H1 (cell line): ENCODE data around the gene ZNF468. TPM values are rescaled to one million over a fixed set of nuclear protein-coding genes. Genes with fewer than 3 reads are reported as not detected.

ENCODE experiments used
- CTCF ChIA-PET: fragments of 300-600 bp; sonication (Branson Sonifier 250); formaldehyde crosslinking; loops from one replicate; lab custom pipeline; 2021; ENCODE audit not compliant: partially characterized antibody; lab: Charles Lee
- POLR2A ChIA-PET: fragments of 300-600 bp; sonication (Branson Sonifier 250); formaldehyde crosslinking; loops from one replicate; lab custom pipeline; 2021; ENCODE audit warnings: inconsistent platforms; ENCODE audit not compliant: partially characterized antibody; lab: Charles Lee
- DNase-seq, 2 experiments: peaks; one replicate each; pipeline versions ENCODE4 v3.0.0 to v3.0.0-alpha.2; 2010 to 2022; ENCODE audit warnings: low spot score in 2 of 2, low read depth in 1 of 2, mixed read lengths in 1 of 2
- FAIRE-seq: peaks from 2 replicates; lab custom pipeline; 2011; peaks lifted over from hg19 to GRCh38; lab: Jason Lieb, UNC
- H2AFZ ChIP-seq: 2 replicates; pipeline ENCODE4 v1.8.1; 2012; ENCODE audit warnings: low read length, inconsistent platforms
- H2AK5ac ChIP-seq: 2 replicates; pipeline ENCODE4 v1.6.1; 2013; ENCODE audit warnings: low read depth, low read length
- H2BK120ac ChIP-seq: replicated peaks from 2 replicates; pipeline ENCODE3; 2013; ENCODE audit warnings: low read depth, low read length, inconsistent platforms
- H2BK12ac ChIP-seq: 2 replicates; pipeline ENCODE4 v1.6.1; 2013; ENCODE audit warnings: low read depth, low read length
- H2BK15ac ChIP-seq: 2 replicates; pipeline ENCODE4 v1.6.1; 2013; ENCODE audit warnings: low read length
- H2BK20ac ChIP-seq: 2 replicates; pipeline ENCODE4 v1.6.1; 2013; ENCODE audit warnings: low read length
- H2BK5ac ChIP-seq: 2 replicates; pipeline ENCODE4 v1.6.1; 2013; ENCODE audit warnings: low read depth, low read length
- H3K14ac ChIP-seq: 2 replicates; pipeline ENCODE4 v1.6.1; 2013; ENCODE audit warnings: inconsistent platforms; ENCODE audit not compliant: insufficient read length
- H3K18ac ChIP-seq: 2 replicates; pipeline ENCODE4 v1.6.1; 2013; ENCODE audit warnings: low read length; ENCODE audit errors: extremely low read depth
- H3K23ac ChIP-seq: 2 replicates; pipeline ENCODE4 v1.6.1; 2013; ENCODE audit warnings: inconsistent platforms; ENCODE audit not compliant: insufficient read length
- H3K23me2 ChIP-seq: 2 replicates; pipeline ENCODE4 v1.6.1; 2013; ENCODE audit warnings: low read depth, low read length
- H3K27ac ChIP-seq: 2 replicates; pipeline ENCODE4 v1.6.1; 2011; ENCODE audit warnings: low read depth, low read length, inconsistent platforms
- H3K27me3 ChIP-seq, 4 experiments: replicated peaks in 1 of 4; 1 replicate in 1 of 4; 2 replicates in 3 of 4; pipeline versions ENCODE4 v1.6.1 to v1.8.1; 2011 to 2013; ENCODE audit warnings: low read length in 3 of 4, mild to moderate bottlenecking in 3 of 4, inconsistent platforms in 2 of 4, mixed read lengths in 2 of 4, moderate library complexity in 1 of 4; ENCODE audit not compliant: control insufficient read depth in 3 of 4, insufficient read depth in 3 of 4; ENCODE audit errors: extremely low read depth in 1 of 4
- H3K36me3 ChIP-seq, 4 experiments: 2 replicates each; pipeline versions ENCODE4 v1.6.1 to v1.8.1; 2011 to 2013; ENCODE audit warnings: mild to moderate bottlenecking in 4 of 4, low read length in 3 of 4, moderate library complexity in 2 of 4, control low read depth in 1 of 4, inconsistent platforms in 1 of 4; ENCODE audit not compliant: insufficient read depth in 4 of 4, control insufficient read depth in 2 of 4
- H3K4ac ChIP-seq: replicated peaks from 2 replicates; pipeline ENCODE3; 2013; ENCODE audit warnings: low read length, low read depth, mixed read lengths, inconsistent platforms; ENCODE audit not compliant: insufficient read length
- H3K4me1 ChIP-seq, 4 experiments: replicated peaks in 1 of 4; 1 replicate in 1 of 4; 2 replicates in 3 of 4; pipeline versions ENCODE4 v1.6.1 to v1.8.1; 2011 to 2013; ENCODE audit warnings: low read length in 3 of 4, inconsistent platforms in 2 of 4, mixed read lengths in 1 of 4; ENCODE audit not compliant: insufficient read depth in 4 of 4, control insufficient read depth in 3 of 4
- H3K4me2 ChIP-seq, 2 experiments: 2 replicates each; pipeline versions ENCODE4 v1.6.1 to v1.8.1; 2011 to 2013; ENCODE audit warnings: low read depth in 2 of 2, low read length in 2 of 2, control low read depth in 1 of 2, inconsistent platforms in 1 of 2, mild to moderate bottlenecking in 1 of 2; ENCODE audit not compliant: insufficient read depth in 1 of 2
- H3K4me3 ChIP-seq, 4 experiments: fragments of 200-600, 300-600 bp in 1 of 4; sonication (generic), shearing (Covaris generic), sonication (Bioruptor Twin) in 1 of 4; 2 replicates each; pipeline versions ENCODE4 v1.5.1 to v1.8.1; 2011 to 2016; ENCODE audit warnings: low read length in 4 of 4, low read depth in 3 of 4, control low read depth in 2 of 4, inconsistent platforms in 2 of 4, mild to moderate bottlenecking in 2 of 4, mixed read lengths in 1 of 4, moderate library complexity in 1 of 4; ENCODE audit not compliant: insufficient read depth in 2 of 4; ENCODE audit errors: extremely low read depth in 1 of 4
- H3K56ac ChIP-seq: replicated peaks from 2 replicates; pipeline ENCODE3; 2013; ENCODE audit warnings: low read depth, mild to moderate bottlenecking, mixed read lengths, low read length, inconsistent platforms; ENCODE audit not compliant: insufficient read length
- H3K79me1 ChIP-seq: 2 replicates; pipeline ENCODE4 v1.6.1; 2013; ENCODE audit warnings: low read depth, low read length, control low read depth
- H3K79me2 ChIP-seq, 2 experiments: 2 replicates each; pipeline versions ENCODE4 v1.6.1 to v1.8.1; 2012 to 2013; ENCODE audit warnings: low read length in 2 of 2, mild to moderate bottlenecking in 2 of 2, inconsistent platforms in 1 of 2; ENCODE audit not compliant: insufficient read depth in 2 of 2, control insufficient read depth in 1 of 2
- H3K9ac ChIP-seq, 4 experiments: replicated peaks in 1 of 4; 1 replicate in 1 of 4; 2 replicates in 3 of 4; pipeline versions ENCODE4 v1.6.1 to v1.8.1; 2011 to 2013; ENCODE audit warnings: low read depth in 3 of 4, low read length in 3 of 4, control low read depth in 2 of 4, mild to moderate bottlenecking in 2 of 4, moderate library complexity in 2 of 4, inconsistent platforms in 1 of 4; ENCODE audit errors: extremely low read depth in 1 of 4
- H3K9me3 ChIP-seq, 2 experiments: 2 replicates each; pipeline versions ENCODE4 v1.6.1 to v1.8.1; 2012 to 2013; ENCODE audit warnings: mild to moderate bottlenecking in 2 of 2, moderate library complexity in 2 of 2, control low read depth in 1 of 2, inconsistent platforms in 1 of 2, low read depth in 1 of 2, low read length in 1 of 2, mixed read lengths in 1 of 2; ENCODE audit not compliant: insufficient read depth in 2 of 2
- H4K20me1 ChIP-seq, 2 experiments: replicated peaks in 1 of 2; 2 replicates each; pipeline versions ENCODE3 to v1.8.1; 2011 to 2013; ENCODE audit warnings: inconsistent platforms in 2 of 2, low read length in 2 of 2, mild to moderate bottlenecking in 1 of 2; ENCODE audit not compliant: insufficient read depth in 2 of 2, control insufficient read depth in 1 of 2
- H4K5ac ChIP-seq: 2 replicates; pipeline ENCODE4 v1.6.1; 2013; ENCODE audit warnings: low read length, low read depth, mixed read lengths, inconsistent platforms; ENCODE audit not compliant: insufficient read length
- H4K8ac ChIP-seq: 2 replicates; pipeline ENCODE4 v1.8.0; 2013; ENCODE audit warnings: mild to moderate bottlenecking, moderate library complexity, low read length, inconsistent platforms; ENCODE audit not compliant: insufficient read depth; ENCODE audit errors: extremely low read depth
- H4K91ac ChIP-seq: replicated peaks from 2 replicates; pipeline ENCODE3; 2013; ENCODE audit warnings: low read length, mixed read lengths, inconsistent platforms; ENCODE audit not compliant: insufficient read length
- RNF2 ChIP-seq: fragments of 200-900, 300-1000 bp; sonication (generic); IDR thresholded peaks from 2 replicates; pipeline ENCODE4 v1.7.1; 2016; ENCODE audit warnings: borderline replicate concordance, low read depth, mild to moderate bottlenecking, antibody characterized with exemption, low read length; ENCODE audit not compliant: poor library complexity, severe bottlenecking; ENCODE audit errors: missing control alignments
- TEAD4 ChIP-seq: IDR thresholded peaks from 2 replicates; pipeline ENCODE4 v1.6.1; 2012; ENCODE audit warnings: low read depth, low read length, inconsistent platforms, mixed read lengths
- WGBS, 2 experiments: shearing (Covaris generic) in 1 of 2; methylation state at CpG; one replicate each; pipeline versions ENCODE4 v1.1.6 to v1.1.7; 2013 to 2015; ENCODE audit warnings: low lambda C conversion rate in 2 of 2, mixed read lengths in 2 of 2, inconsistent platforms in 1 of 2, low coverage in 1 of 2, missing lambda C conversion rate in 1 of 2; ENCODE audit not compliant: insufficient replicate concordance in 2 of 2, insufficient coverage in 1 of 2, insufficient read length in 1 of 2; ENCODE audit errors: extremely low coverage in 1 of 2, missing lambda C conversion rate in 1 of 2; 5-methylcytosine and 5-hydroxymethylcytosine counted together
- polyA plus RNA-seq, 7 experiments: library from polyadenylated mRNA; depleted of rRNA in 3 of 7; stranded (reverse) in 5 of 7; unstranded in 2 of 7; fragments of >200 nt in 5 of 7; fragments of 200-250 nt in 2 of 7; gene quantifications; 1 replicate in 5 of 7; 2 replicates in 1 of 7; 4 replicates in 1 of 7; pipeline versions ENCODE4 v1.2.1 to v1.2.3, GENCODE V29; 2011 to 2013; ENCODE audit warnings: missing spikeins in 2 of 7, mixed read lengths in 2 of 7
- total RNA-seq: library from RNA; stranded (reverse); fragmentation: NEBNext Ultra II Directional; extraction: Animal tissue kit (Norgen Biotek cat#: 25700); gene quantifications from 2 replicates; pipeline ENCODE4 v1.2.1, GENCODE V29; 2021

ZNF468 gene
- total and polyA plus RNA-seq, 2 of the 8 experiments (the other 6 are each of a cell fraction or from before 2014, with no cell fraction given), result 13.5 to 26.1 TPM

GRCh38 chr19:52889076-52889475, 31.7 kb upstream of the ZNF468 start:
- Histone ChIP-seq H2BK20ac (no peak overlapping the region), H4K8ac (no peak overlapping the region), H3K4me2 (no peak overlapping the region), H3K36me3 (peaks cover 17 to 59% (median 41%) of the 10 kb centered on the region in 4 experiments), H3K9ac (no peak overlapping the region), H3K4me3 (no peak overlapping the region), H3K9me3 (no peaks in the 10 kb centered on the region), H4K5ac (no peak overlapping the region), H3K4me1 (no peaks in the 10 kb centered on the region), H4K91ac (no peak overlapping the region), H2BK5ac (no peak overlapping the region), H2AFZ (no peak overlapping the region), H3K18ac (no peak overlapping the region), H2BK120ac (no peak overlapping the region), H3K27ac (no peak overlapping the region), H4K20me1 (no peaks in the 10 kb centered on the region), H3K4ac (no peak overlapping the region), H3K27me3 (no peaks in the 10 kb centered on the region), H3K14ac (no peak overlapping the region), H2BK15ac (no peak overlapping the region), H2AK5ac (no peak overlapping the region), H3K79me2 (peaks cover 3 to 9% of the 10 kb centered on the region in 2 experiments; a peak in 2 of 4 replicates), H3K23me2 (no peaks in the 10 kb centered on the region), H2BK12ac (no peak overlapping the region), H3K79me1 (peaks cover 5% of the 10 kb centered on the region; the same call in 1 of the 2 replicates), H3K23ac (no peak overlapping the region), H3K56ac (no peak overlapping the region)
- TF ChIP-seq RNF2 (no peak), TEAD4 (no peak)
- 87% methylated on average over 7 of the region's 7 CpGs; no CpG with 5 or more reads in 1 of the 2 experiments for WGBS, 2 experiments
- ChIA-PET POLR2A (no interaction called here), CTCF (no interaction called here)
- FAIRE-seq (no peak), DNase-seq (no peak)
